Stomach (tissue), 4 donors: ENCODE data around the gene FANCD2.

Experiments
- CTCF ChIP-seq, 7 experiments: fragments of 450-650 bp in 4 of 7; fragments of 200-600 bp in 3 of 7; sonication (generic) in 3 of 7; IDR thresholded peaks; one replicate each; pipeline ENCODE4 v1.5.1; 2016 to 2019; ENCODE audit warnings: antibody characterized with exemption in 7 of 7, control low read depth in 2 of 7, mild to moderate bottlenecking in 1 of 7
- EP300 ChIP-seq: sonication (generic); formaldehyde crosslinking; IDR thresholded peaks from one replicate; pipeline ENCODE4 v1.6.1; 2017; ENCODE audit warnings: antibody characterized with exemption
- POLR2A ChIP-seq, 4 donors: fragments of 450-650 bp; IDR thresholded peaks; one replicate each; pipeline ENCODE4 v1.6.1; 2016; ENCODE audit warnings: antibody characterized with exemption in 4 of 4, control low read depth in 2 of 4, mild to moderate bottlenecking in 1 of 4, moderate library complexity in 1 of 4
- POLR2AphosphoS5 ChIP-seq, 3 donors: sonication (generic); formaldehyde crosslinking; IDR thresholded peaks; one replicate each; pipeline ENCODE4 v1.6.1; 2016; ENCODE audit warnings: antibody characterized with exemption in 3 of 3

- TF ChIP-seq CTCF (IDR thresholded peaks at IDR 0.05): no peak
- no peak for TF ChIP-seq EP300
- no peak for TF ChIP-seq POLR2A (IDR thresholded peaks at IDR 0.05)
- TF ChIP-seq POLR2AphosphoS5 (IDR thresholded peaks at IDR 0.05): no peak
These were observed 81.9 kb downstream of the FANCD2 start, which contains the start of gene FANCD2OS for GRCh38 chr3:10108091-10108490.
